NCI-H2196 (cell line): Measurements from ENCODE around the gene AP2A2.

ENCODE experiments used
- DNase-seq: peaks from one replicate; lab custom pipeline; 2025; ENCODE audit not compliant: unreplicated experiment; lab: John Stamatoyannopoulos, UW

Gene AP2A2

DNA sequence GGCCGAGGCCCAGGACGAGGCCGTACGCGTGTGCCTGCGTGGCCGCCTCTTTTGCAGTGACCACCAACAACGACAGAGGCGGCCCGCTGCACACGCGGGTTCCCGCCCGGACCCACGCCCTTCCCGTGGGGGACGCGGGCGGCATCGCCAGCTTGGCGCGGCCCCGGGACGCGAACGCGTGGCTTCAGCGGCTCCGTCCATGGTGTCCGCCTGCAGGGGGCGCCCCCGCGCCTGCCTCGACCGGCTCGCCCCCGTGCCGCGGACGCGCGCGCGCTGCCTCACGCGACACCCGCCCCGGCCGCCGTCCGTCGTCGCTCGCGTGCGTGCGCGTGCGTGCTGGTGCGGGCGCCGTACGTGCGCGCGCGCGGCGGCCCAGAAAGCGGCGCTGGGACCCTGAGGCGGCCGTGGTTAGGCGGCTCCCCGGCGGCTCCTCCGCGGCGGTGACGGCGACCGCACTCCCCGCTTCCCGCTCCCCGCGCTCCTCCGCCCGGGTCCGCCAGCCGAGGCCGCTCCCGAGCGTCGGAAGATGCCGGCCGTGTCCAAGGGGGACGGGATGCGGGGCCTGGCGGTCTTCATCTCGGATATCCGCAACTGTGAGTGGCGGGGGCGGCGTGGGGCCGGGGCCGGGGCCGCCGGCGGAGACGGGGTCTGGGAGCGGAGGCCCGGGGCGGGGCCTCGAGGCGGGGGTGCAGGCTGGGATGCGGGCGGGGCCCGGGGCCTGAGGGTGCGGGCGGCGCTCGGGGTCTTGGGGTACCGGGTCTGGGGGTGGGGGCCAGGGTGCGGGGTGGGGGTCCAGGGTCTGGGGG lies at the start of gene AP2A2:
TSS of gene AP2A2 (plus strand) at position 375 of the 806 bp plus-strand sequence. CDS start at position 527, 152 bp downstream.
- DNase-seq = peak; percentile 94

GRCh38 chr11:876545-876944 lies 49.1 kb upstream of the AP2A2 start:
- peak; percentile 73 for DNase-seq

DNA sequence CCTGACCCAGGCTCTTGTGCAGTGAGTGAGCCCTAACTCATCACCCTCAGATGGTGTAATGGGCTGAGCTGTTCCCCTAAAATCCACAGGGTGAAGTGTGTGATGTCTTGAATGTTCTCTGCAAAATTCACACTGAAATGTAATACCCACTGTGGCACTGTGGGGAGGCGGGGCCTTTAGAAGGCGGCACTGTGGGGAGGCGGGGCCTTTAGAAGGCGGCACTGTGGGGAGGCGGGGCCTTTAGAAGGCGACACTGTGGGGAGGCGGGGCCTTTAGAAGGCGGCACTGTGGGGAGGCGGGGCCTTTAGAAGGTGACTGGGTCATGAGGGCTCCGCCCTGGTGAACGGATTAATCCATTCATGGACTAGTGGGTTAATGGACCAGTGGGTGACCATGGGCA lies 48.1 kb upstream of the AP2A2 start:
- peak; percentile 23 for DNase-seq

- DNase-seq = no peak
These were observed 45.2 kb upstream of the AP2A2 start for GRCh38 chr11:880447-880846.

- DNase-seq = no peak
These were observed 43.1 kb upstream of the AP2A2 start for GRCh38 chr11:882596-882995.

- DNase-seq = no peak
These were observed 42.1 kb upstream of the AP2A2 start for GRCh38 chr11:883527-883926.

GRCh38 chr11:884578-885070 lies 41.0 kb upstream of the AP2A2 start:
- no peak for DNase-seq

DNA sequence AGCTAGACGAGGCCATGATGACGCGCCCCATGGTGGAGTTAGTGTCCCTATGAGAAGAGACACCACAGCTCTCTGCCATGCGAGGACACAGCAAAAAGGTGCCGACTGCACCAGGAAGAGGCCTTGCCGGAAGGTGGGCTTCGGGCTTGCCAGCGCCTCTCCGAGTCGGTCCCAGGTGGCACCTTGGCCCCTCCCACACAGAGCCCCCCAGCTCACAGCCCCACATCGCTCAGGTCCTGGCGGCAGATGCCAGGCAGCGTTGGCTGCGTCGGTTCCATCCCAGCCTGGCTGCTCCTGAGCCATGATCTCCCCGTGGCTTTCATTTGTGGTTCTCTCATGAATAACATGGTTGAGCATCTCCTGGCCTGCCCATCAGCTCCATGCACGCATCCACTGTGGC lies 39.1 kb upstream of the AP2A2 start:
- no peak for DNase-seq

DNA sequence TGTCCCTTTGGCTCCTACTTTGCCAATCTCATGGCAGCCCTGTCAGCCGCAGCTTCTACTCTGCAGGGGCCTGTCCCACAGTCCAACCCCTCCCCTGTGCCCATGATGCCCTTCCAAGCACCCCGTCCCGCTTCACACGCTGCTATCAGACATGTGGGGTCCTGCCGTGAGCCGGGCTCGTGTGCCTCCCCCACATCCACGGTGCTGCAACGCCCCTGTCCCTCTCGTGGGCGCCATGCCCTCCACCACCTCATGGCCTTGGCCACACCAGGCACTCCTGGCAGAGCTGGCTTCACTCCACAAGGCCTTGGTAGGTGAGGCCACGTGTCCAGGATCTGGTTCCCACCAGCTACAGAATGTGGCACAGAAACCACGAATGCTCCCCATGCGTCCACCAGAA lies 38.1 kb upstream of the AP2A2 start:
- no peak for DNase-seq

DNA sequence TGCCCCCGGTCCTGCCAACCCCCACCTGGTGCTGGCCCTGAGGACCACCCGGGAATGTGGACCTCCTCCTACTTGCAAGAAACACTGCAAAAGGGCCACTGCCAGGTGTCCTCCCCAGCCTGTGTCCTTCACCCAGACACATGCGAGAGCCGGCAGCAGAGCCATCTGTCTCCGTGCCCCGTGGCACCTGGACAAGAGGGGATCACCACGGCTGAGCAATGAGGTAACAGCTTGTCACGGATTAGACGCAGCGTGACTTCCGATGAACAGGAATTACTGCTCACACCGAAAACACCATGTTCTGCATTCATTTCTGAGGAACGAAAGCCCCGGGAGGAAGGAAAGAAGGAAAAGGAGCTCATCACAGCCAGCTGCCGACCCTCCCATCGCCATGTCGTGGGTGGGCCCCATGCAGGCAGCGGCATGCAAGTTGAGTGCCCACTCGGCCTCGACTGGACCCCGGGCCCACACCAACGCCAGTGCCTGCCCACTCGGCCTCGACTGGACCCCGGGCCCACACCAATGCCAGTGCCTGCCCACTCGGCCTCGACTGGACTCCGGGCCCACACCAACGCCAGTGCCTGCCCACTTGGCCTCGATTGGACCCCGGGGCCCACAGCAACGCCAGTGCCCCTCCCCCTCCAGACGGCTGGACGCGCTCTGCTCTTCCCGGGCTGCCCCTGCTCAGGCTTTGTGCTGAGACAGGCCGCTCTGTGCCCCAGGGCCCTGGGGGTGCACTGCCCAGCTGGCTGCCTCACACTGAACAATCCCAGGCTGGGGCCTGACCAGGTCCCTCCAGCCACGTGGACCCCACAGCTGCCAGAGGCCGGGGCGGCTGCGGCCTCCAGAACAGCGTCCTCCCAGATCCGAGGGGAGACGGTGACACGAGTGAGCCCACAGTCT lies 37.1 kb upstream of the AP2A2 start:
- DNase-seq = no peak

GRCh38 chr11:889257-889656 lies 36.4 kb upstream of the AP2A2 start:
- no peak for DNase-seq

- no peak for DNase-seq
These were observed 35.8 kb upstream of the AP2A2 start for GRCh38 chr11:889687-890475.

DNA sequence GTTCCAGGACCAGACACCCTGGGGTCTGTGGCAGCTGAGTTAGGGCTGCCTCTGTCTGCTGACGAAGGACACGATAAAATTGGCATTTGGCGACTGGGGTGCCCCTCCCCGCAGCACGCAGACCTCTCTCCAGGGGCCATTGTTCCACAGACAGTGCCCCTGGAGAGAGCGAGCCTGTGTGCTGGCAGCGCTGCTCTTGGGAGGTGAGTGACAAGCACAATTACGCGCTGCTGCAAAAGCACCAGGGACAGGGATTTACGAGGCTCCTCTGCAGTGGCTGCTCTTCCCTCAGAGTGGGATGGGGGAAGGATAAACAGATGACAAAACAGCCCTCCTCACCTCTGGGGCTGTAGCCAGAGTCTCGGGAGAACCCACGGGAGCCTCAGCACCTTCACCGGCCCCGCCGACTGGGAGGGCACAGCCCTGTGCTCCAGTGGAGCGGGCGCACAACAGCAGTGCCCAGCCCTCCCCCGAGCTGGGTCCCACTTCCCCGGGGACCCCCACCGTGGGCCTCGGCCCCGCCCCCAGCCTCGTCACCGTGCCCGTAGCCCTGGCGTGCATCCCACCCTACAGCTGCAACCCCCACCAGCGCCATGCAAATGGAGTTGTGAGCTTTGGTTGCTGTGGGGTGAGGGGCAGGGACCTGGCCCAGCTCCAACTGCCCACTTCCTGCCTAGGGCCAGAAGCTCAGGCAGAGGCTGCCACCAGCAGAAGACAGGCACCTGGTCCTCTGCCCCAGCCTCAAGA lies 34.7 kb upstream of the AP2A2 start:
- DNase-seq = no peak

GRCh38 chr11:893008-893654 lies 32.5 kb upstream of the AP2A2 start:
- no peak for DNase-seq

DNA sequence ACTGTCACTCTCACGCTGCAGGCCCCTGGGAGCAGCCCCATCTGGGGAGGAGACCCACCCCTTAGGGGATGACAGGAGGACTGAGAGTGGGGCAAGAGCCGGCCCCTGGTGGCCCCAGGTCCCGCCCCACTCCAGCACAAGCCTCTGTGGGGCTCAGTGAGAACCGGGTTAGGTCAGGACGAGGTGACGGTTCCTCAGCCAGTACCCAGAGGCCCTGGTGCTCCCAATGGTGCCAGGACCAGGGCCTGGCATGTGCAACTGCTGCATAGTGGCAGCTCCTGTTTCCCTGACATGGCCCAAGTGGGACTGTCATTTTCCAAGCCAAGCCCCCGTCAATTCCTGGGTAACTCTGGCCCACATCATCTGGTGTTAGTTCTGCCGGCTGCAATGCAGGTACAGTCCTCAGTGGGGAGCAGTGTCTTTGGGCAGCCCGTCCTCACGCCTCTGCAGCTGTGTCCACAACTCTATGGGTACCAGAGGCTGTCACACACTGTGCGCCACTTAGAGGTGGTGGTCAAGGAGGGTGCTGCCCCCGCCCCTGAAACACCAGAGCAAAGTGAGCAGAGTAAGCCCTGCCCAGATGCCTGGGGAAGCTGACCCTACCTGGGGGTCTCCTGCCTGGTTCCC lies 31.0 kb upstream of the AP2A2 start:
- no peak for DNase-seq

DNA sequence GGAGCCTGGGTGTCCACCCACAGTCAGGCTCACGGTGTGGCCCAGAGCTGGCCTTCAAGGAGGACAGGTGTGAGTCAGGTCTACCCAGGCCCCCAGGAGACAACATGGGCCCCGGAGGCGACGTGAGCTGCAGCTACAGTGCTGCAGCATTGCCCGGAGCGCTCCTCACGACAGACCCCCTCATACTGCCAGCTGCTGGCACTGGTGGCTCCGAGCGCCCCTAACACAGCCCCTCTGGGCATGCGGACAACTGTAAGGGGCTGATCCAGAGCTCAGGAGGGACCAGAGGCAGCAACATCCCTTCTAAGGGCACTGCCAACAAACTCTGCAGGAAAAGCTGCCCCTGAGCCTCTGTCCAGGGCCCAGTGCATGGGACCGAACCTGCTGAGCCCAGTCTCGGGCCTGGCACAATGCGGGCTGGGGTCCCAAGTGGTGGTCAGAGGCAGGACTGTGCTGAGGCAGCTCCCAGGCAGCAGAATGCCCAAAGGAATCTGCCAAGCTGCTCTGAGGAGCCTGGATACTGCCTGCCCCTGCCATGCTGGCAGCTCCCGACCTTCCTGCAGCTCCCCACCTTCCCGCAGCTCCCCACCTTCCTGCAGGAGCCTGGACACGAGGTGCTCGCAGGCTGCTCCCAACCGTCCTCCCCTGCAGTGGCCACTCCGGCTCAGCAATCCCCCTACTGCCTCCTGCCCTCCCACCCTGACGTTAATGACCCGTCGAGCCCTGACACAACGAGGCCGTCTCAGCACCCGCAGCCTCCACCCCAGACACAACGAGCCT lies 30.1 kb upstream of the AP2A2 start:
- no peak for DNase-seq

- DNase-seq = no peak
These were observed 28.2 kb upstream of the AP2A2 start for GRCh38 chr11:897253-898142.

- DNase-seq = peak; percentile 35
These were observed 27.5 kb upstream of the AP2A2 start for GRCh38 chr11:898143-898511.
